IMR-90 (cell line): ENCODE measurements around the gene VSIR. TPM values are rescaled to one million over a fixed set of nuclear protein-coding genes. Genes with fewer than 3 reads are reported as not detected.

Source experiments
- ATAC-seq: fragments of 200-7000 bp; cut with Tn5 transposase; 2 replicates; pipeline ENCODE4 v1.9.1; 2020; ENCODE audit warnings: low read depth, mild to moderate bottlenecking, moderate library complexity
- BruUV-seq: library from RNA; stranded (reverse); fragments of 400-500 nt; replicated peaks from 2 replicates; lab custom pipeline; 2021; lab: Mats Ljungman, UMichigan
- CTCF ChIA-PET: fragments of 300-600 bp; formaldehyde crosslinking; extraction: SDS; loops from one replicate; lab custom pipeline; 2021; ENCODE audit warnings: antibody characterized with exemption; lab: Yijun Ruan, JAX
- POLR2A ChIA-PET: fragments of 300-600 bp; sonication (Branson Sonifier 250); formaldehyde crosslinking; loops from one replicate; lab custom pipeline; 2022; ENCODE audit warnings: antibody characterized with exemption; ENCODE audit not compliant: unreplicated experiment; lab: Charles Lee
- DNase-seq: peaks from one replicate; pipeline ENCODE4 v3.0.0; 2013
- H2AFZ ChIP-seq: replicated peaks from 2 replicates; pipeline ENCODE3; 2013; ENCODE audit warnings: low read length, mild to moderate bottlenecking; ENCODE audit not compliant: poor library complexity
- H2AK5ac ChIP-seq: 2 replicates; pipeline ENCODE4 v1.6.1; 2013; ENCODE audit warnings: low read depth, low read length, inconsistent platforms
- H2AK9ac ChIP-seq: replicated peaks from 2 replicates; pipeline ENCODE3; 2013; ENCODE audit warnings: mild to moderate bottlenecking, low read depth, low read length, moderate library complexity; ENCODE audit not compliant: poor library complexity
- H2BK120ac ChIP-seq: 2 replicates; pipeline ENCODE4 v1.6.1; 2013; ENCODE audit warnings: low read depth, low read length, inconsistent platforms
- H2BK15ac ChIP-seq: 3 replicates; pipeline ENCODE4 v1.6.1; 2013; ENCODE audit warnings: low read depth, low read length, inconsistent platforms
- H2BK20ac ChIP-seq: 2 replicates; pipeline ENCODE4 v1.6.1; 2013; ENCODE audit warnings: low read depth, mild to moderate bottlenecking, inconsistent platforms, low read length, moderate library complexity
- H2BK5ac ChIP-seq: 2 replicates; pipeline ENCODE4 v1.6.1; 2013; ENCODE audit warnings: mild to moderate bottlenecking, low read depth, low read length, inconsistent platforms; ENCODE audit not compliant: poor library complexity, severe bottlenecking
- H3K14ac ChIP-seq: replicated peaks from 2 replicates; pipeline ENCODE4 v1.6.1; 2013; ENCODE audit warnings: low read depth, low read length, inconsistent platforms
- H3K18ac ChIP-seq: 2 replicates; pipeline ENCODE4 v1.6.1; 2013; ENCODE audit warnings: low read depth, low read length, control low read depth
- H3K23ac ChIP-seq: 2 replicates; pipeline ENCODE4 v1.6.1; 2013; ENCODE audit warnings: low read depth, low read length, inconsistent platforms
- H3K27ac ChIP-seq: 2 replicates; pipeline ENCODE4 v1.5.1; 2013; ENCODE audit warnings: mild to moderate bottlenecking, control low read depth, low read length; ENCODE audit not compliant: insufficient read depth
- H3K27me3 ChIP-seq: 2 replicates; pipeline ENCODE4 v1.6.1; 2013; ENCODE audit warnings: low read length; ENCODE audit not compliant: control insufficient read depth, insufficient read depth
- H3K36me3 ChIP-seq: 2 replicates; pipeline ENCODE4 v1.6.1; 2013; ENCODE audit warnings: low read length, mixed read lengths; ENCODE audit not compliant: control insufficient read depth, insufficient read depth
- H3K4ac ChIP-seq: 2 replicates; pipeline ENCODE4 v1.6.1; 2013; ENCODE audit warnings: low read depth, low read length, inconsistent platforms
- H3K4me1 ChIP-seq: 2 replicates; pipeline ENCODE4 v1.6.1; 2013; ENCODE audit warnings: low read length, mixed read lengths; ENCODE audit not compliant: control insufficient read depth, insufficient read depth
- H3K4me2 ChIP-seq: 2 replicates; pipeline ENCODE4 v1.6.1; 2013; ENCODE audit warnings: low read depth, mild to moderate bottlenecking, control low read depth, low read length, moderate library complexity
- H3K4me3 ChIP-seq: 2 replicates; pipeline ENCODE4 v1.5.1; 2013; ENCODE audit warnings: low read depth, mild to moderate bottlenecking, control low read depth, low read length, moderate library complexity; ENCODE audit not compliant: insufficient read depth
- H3K56ac ChIP-seq: 2 replicates; pipeline ENCODE4 v1.6.1; 2013; ENCODE audit warnings: low read length, inconsistent platforms; ENCODE audit not compliant: insufficient read depth; ENCODE audit errors: extremely low read depth
- H3K79me1 ChIP-seq, 2 experiments: 2 replicates each; pipeline ENCODE4 v1.6.1; 2013; ENCODE audit warnings: low read length in 2 of 2, inconsistent platforms in 1 of 2, low read depth in 1 of 2
- H3K9ac ChIP-seq: 2 replicates; pipeline ENCODE4 v1.6.1; 2013; ENCODE audit warnings: low read depth, low read length, control low read depth
- H3K9me1 ChIP-seq: 2 replicates; pipeline ENCODE4 v1.6.1; 2013; ENCODE audit warnings: low read length, inconsistent platforms; ENCODE audit not compliant: insufficient read depth
- H3K9me3 ChIP-seq: 2 replicates; pipeline ENCODE4 v1.6.1; 2013; ENCODE audit warnings: low read length; ENCODE audit not compliant: control insufficient read depth, insufficient read depth
- H4K20me1 ChIP-seq: 2 replicates; pipeline ENCODE4 v1.6.1; 2013; ENCODE audit warnings: low read length, inconsistent platforms; ENCODE audit not compliant: insufficient read depth
- H4K5ac ChIP-seq: 2 replicates; pipeline ENCODE4 v1.6.1; 2013; ENCODE audit warnings: mild to moderate bottlenecking, low read depth, low read length, control low read depth
- H4K8ac ChIP-seq, 2 experiments: 2 replicates each; pipeline ENCODE4 v1.6.1; 2013; ENCODE audit warnings: low read depth in 2 of 2, low read length in 2 of 2, control low read depth in 1 of 2, inconsistent platforms in 1 of 2
- H4K91ac ChIP-seq: 2 replicates; pipeline ENCODE4 v1.6.1; 2013; ENCODE audit warnings: low read depth, low read length, inconsistent platforms; ENCODE audit not compliant: insufficient read depth
- BHLHE40 ChIP-seq: fragments of 150-350 bp; IDR thresholded peaks from 2 replicates; pipeline ENCODE4 v1.6.1; 2016; ENCODE audit warnings: mild to moderate bottlenecking, low read depth, low read length
- CEBPB ChIP-seq: IDR thresholded peaks from 2 replicates; pipeline ENCODE4 v1.6.1; 2012; ENCODE audit warnings: low read depth, low read length, improper control_type of control experiment
- CHD1 ChIP-seq: IDR thresholded peaks from 2 replicates; pipeline ENCODE4 v1.6.1; 2012; ENCODE audit warnings: low read depth, low read length, improper control_type of control experiment
- FOS ChIP-seq: fragments of 150-350 bp; IDR thresholded peaks from 2 replicates; pipeline ENCODE4 v1.6.1; 2016; ENCODE audit warnings: low read depth, low read length
- MAFK ChIP-seq: IDR thresholded peaks from 2 replicates; pipeline ENCODE4 v1.6.1; 2012; ENCODE audit warnings: low read depth, low read length, improper control_type of control experiment
- MAZ ChIP-seq: IDR thresholded peaks from 2 replicates; pipeline ENCODE4 v1.6.1; 2012; ENCODE audit warnings: low read depth, mild to moderate bottlenecking, low read length, improper control_type of control experiment, moderate library complexity, borderline replicate concordance
- MXI1 ChIP-seq: IDR thresholded peaks from 2 replicates; pipeline ENCODE4 v1.6.1; 2012; ENCODE audit warnings: low read depth, mild to moderate bottlenecking, low read length, moderate library complexity, borderline replicate concordance
- NFE2L2 ChIP-seq: fragments of 150-350 bp; IDR thresholded peaks from 2 replicates; pipeline ENCODE4 v1.6.1; 2016; ENCODE audit warnings: low read depth, mild to moderate bottlenecking, low read length
- POLR2A ChIP-seq: IDR thresholded peaks from 2 replicates; pipeline ENCODE4 v1.6.1; 2012; ENCODE audit warnings: mild to moderate bottlenecking, low read depth, low read length
- RAD21 ChIP-seq: IDR thresholded peaks from 2 replicates; pipeline ENCODE4 v1.6.1; 2012; ENCODE audit warnings: low read length, improper control_type of control experiment
- RCOR1 ChIP-seq: IDR thresholded peaks from 2 replicates; pipeline ENCODE4 v1.6.1; 2012; ENCODE audit warnings: mild to moderate bottlenecking, low read length, improper control_type of control experiment; ENCODE audit not compliant: insufficient replicate concordance
- RFX5 ChIP-seq: IDR thresholded peaks from 2 replicates; pipeline ENCODE4 v1.8.0; 2012; ENCODE audit warnings: low read depth, mild to moderate bottlenecking, low read length, moderate library complexity
- SMC3 ChIP-seq: fragments of 150-350 bp; IDR thresholded peaks from 2 replicates; pipeline ENCODE4 v1.6.1; 2016; ENCODE audit warnings: low read depth, mild to moderate bottlenecking, antibody characterized with exemption, low read length, moderate library complexity
- WGBS, 2 experiments: methylation state at CpG; one replicate each; pipeline versions ENCODE4 v1.1.5 to v1.1.7; 2013; ENCODE audit warnings: missing lambda C conversion rate in 2 of 2; ENCODE audit not compliant: insufficient read length in 1 of 2; ENCODE audit errors: extremely low coverage in 2 of 2; 5-methylcytosine and 5-hydroxymethylcytosine counted together
- dilution Hi-C: fragments of 300-500 bp; cut with HindIII; formaldehyde crosslinking; loops from one replicate; pipeline ENCODE4 v1.14.3; 2018; ENCODE audit warnings: low sequenced_read_pairs; ENCODE audit not compliant: unreplicated experiment
- in situ Hi-C: fragments of 300-500 bp; cut with MboI; formaldehyde crosslinking; loops from 3 replicates; pipeline ENCODE4 v1.14.3; 2019; ENCODE audit warnings: low sequenced_read_pairs, inconsistent platforms, mixed read lengths
- intact Hi-C: fragments of 100-400 bp; cut with micrococcal nuclease; formaldehyde crosslinking; loops from 2 replicates; pipeline ENCODE4 v1.10.0; 2022
- polyA plus RNA-seq, 3 experiments: library from polyadenylated mRNA; depleted of rRNA; stranded (reverse); fragments of >200 nt; gene quantifications; 2 replicates each; pipeline ENCODE4 v1.2.3, GENCODE V29; 2012; ENCODE audit warnings: low replicate concordance in 1 of 3
- total RNA-seq: library from RNA; depleted of rRNA; stranded (reverse); fragments of >200 nt; gene quantifications from 2 replicates; pipeline ENCODE4 v1.2.3, GENCODE V29; 2012
- TF ChIP-seq, protein P1 (sequence below): fragments of 150-350 bp; IDR thresholded peaks from 2 replicates; pipeline ENCODE4 v1.6.1; 2017; ENCODE audit warnings: mild to moderate bottlenecking, antibody characterized with exemption, low read length, low read depth
- TF ChIP-seq, protein P2 (sequence below): conservative IDR thresholded peaks from 2 replicates; pipeline ENCODE4 v1.5.1; 2012; ENCODE audit warnings: mild to moderate bottlenecking, low read depth, low read length, improper control_type of control experiment
- TF ChIP-seq, protein P3 (sequence below): fragments of 150-350 bp; IDR thresholded peaks from 2 replicates; pipeline ENCODE4 v1.6.1; 2016; ENCODE audit warnings: low read depth, mild to moderate bottlenecking, low read length, moderate library complexity, borderline replicate concordance

Gene VSIR
- total and polyA plus RNA-seq, 2 of the 4 experiments (the other 2 are of a cell fraction), result 5.0 to 23.8 TPM

DNA sequence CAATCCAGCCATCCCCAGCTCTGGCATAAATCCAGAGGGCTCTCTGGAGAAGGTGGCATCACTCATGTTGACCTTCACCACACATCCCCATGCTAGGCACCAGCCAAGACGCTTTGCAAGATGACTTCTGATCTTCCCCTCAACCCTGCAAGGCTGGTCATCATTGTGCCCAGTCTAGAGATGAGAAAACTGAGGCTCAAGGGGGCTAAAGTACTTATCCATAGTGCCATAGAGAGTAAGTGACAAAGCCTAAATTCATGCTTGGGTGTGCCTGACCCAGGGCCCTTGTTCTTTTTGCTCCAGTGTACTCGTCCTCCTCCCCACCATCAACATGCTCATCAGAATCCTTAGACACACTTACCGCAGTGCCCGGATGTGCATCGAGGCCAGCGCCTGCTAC is 52.0 kb downstream of the VSIR start:
- no peak overlapping the region for H2AK9ac ChIP-seq
- H3K4me3 ChIP-seq, result no peak overlapping the region
- H3K36me3 ChIP-seq, result no peaks in the 10 kb centered on the region
- ChIA-PET POLR2A (no interaction called here), CTCF (no interaction called here)
- H3K4ac ChIP-seq, result no peak overlapping the region
- ATAC-seq (no peak), DNase-seq (no peak)
- H2BK5ac ChIP-seq, result no peak overlapping the region
- in situ Hi-C loops, result no loop called here
- H2AK5ac ChIP-seq, result no peak overlapping the region
- no peak overlapping the region for H3K18ac ChIP-seq
- H2BK15ac ChIP-seq, result no peak overlapping the region
- no peak overlapping the region for H3K14ac ChIP-seq
- H4K20me1 ChIP-seq, result no peaks in the 10 kb centered on the region
- no peak for TF ChIP-seq RCOR1
- TF ChIP-seq, protein P1, sequence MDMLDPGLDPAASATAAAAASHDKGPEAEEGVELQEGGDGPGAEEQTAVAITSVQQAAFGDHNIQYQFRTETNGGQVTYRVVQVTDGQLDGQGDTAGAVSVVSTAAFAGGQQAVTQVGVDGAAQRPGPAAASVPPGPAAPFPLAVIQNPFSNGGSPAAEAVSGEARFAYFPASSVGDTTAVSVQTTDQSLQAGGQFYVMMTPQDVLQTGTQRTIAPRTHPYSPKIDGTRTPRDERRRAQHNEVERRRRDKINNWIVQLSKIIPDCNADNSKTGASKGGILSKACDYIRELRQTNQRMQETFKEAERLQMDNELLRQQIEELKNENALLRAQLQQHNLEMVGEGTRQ, result no peak
- TF ChIP-seq, protein P2, sequence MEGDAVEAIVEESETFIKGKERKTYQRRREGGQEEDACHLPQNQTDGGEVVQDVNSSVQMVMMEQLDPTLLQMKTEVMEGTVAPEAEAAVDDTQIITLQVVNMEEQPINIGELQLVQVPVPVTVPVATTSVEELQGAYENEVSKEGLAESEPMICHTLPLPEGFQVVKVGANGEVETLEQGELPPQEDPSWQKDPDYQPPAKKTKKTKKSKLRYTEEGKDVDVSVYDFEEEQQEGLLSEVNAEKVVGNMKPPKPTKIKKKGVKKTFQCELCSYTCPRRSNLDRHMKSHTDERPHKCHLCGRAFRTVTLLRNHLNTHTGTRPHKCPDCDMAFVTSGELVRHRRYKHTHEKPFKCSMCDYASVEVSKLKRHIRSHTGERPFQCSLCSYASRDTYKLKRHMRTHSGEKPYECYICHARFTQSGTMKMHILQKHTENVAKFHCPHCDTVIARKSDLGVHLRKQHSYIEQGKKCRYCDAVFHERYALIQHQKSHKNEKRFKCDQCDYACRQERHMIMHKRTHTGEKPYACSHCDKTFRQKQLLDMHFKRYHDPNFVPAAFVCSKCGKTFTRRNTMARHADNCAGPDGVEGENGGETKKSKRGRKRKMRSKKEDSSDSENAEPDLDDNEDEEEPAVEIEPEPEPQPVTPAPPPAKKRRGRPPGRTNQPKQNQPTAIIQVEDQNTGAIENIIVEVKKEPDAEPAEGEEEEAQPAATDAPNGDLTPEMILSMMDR, result no peak
- no peak for TF ChIP-seq MAFK
- TF ChIP-seq CHD1, result no peak
- no peak for TF ChIP-seq MAZ
- no peak for TF ChIP-seq NFE2L2
- TF ChIP-seq CEBPB, result no peak
- TF ChIP-seq FOS, result no peak
- TF ChIP-seq POLR2A, result no peak
- no peak for TF ChIP-seq RAD21
- no peak for TF ChIP-seq SMC3
- no peak for TF ChIP-seq MXI1
- TF ChIP-seq, protein P3, sequence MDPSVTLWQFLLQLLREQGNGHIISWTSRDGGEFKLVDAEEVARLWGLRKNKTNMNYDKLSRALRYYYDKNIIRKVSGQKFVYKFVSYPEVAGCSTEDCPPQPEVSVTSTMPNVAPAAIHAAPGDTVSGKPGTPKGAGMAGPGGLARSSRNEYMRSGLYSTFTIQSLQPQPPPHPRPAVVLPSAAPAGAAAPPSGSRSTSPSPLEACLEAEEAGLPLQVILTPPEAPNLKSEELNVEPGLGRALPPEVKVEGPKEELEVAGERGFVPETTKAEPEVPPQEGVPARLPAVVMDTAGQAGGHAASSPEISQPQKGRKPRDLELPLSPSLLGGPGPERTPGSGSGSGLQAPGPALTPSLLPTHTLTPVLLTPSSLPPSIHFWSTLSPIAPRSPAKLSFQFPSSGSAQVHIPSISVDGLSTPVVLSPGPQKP, result no peak
- TF ChIP-seq BHLHE40, result no peak
- TF ChIP-seq RFX5, result no peak
- H4K5ac ChIP-seq, result no peak overlapping the region
- 40% methylated on average over 1 of the region's 6 CpGs; no CpG with 5 or more reads in 1 of the 2 experiments for WGBS, 2 experiments
- no peak overlapping the region for H3K4me2 ChIP-seq
- H2AFZ ChIP-seq, result no peak overlapping the region
- intact Hi-C loops, result no loop called here
- BruUV-seq, result no TSS peak
- H3K23ac ChIP-seq, result no peak overlapping the region
- no peaks in the 10 kb centered on the region; the same call in 1 of the 2 replicates for H3K9me3 ChIP-seq
- peaks cover 12% of the 10 kb centered on the region; the same call in 1 of the 2 replicates for H3K4me1 ChIP-seq
- no peak overlapping the region for H2BK20ac ChIP-seq
- dilution Hi-C loops, result no loop called here
- no peak overlapping the region for H3K9ac ChIP-seq
- H3K27ac ChIP-seq, result no peak overlapping the region
- H3K27me3 ChIP-seq, result peaks cover 13% of the 10 kb centered on the region
- H3K79me1 ChIP-seq, result no peaks in the 10 kb centered on the region
- H4K91ac ChIP-seq, result no peak overlapping the region
- no peaks in the 10 kb centered on the region for H3K9me1 ChIP-seq
- H2BK120ac ChIP-seq, result no peak overlapping the region
- no peak overlapping the region for H4K8ac ChIP-seq
- H3K56ac ChIP-seq, result no peak overlapping the region
